C4-2B (cell line): Measurements from ENCODE around the gene LTO1.

Experiments used
- ZFX ChIP-seq: fragments of 450-650 bp; IDR thresholded peaks from 2 replicates; pipeline ENCODE4 v1.6.1; 2017
- TF ChIP-seq, protein P1 (sequence below): fragments of 450-650 bp; conservative IDR thresholded peaks from 2 replicates; pipeline ENCODE4 v1.5.1; 2017; ENCODE audit warnings: mild to moderate bottlenecking

DNA sequence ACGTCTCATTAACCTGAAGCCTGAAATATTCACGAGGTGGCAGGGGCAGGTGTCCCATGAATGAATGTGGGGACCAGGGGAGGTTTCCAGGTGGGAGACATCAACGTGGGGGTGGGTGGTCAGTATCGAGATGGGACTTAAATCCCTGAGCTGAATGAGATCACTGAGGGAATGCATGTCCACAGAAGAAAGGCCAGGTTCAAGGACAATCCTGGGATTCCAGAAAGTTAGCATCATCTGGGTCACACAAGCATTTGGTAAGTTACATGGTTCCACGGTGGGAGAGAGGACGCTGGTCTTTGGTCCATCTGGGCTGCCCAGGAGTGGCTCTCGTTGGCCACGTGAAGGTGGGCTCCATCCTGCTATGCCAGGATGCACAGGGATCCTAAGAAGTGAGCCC, 56.9 kb downstream of the LTO1 start:
- TF ChIP-seq, protein P1, sequence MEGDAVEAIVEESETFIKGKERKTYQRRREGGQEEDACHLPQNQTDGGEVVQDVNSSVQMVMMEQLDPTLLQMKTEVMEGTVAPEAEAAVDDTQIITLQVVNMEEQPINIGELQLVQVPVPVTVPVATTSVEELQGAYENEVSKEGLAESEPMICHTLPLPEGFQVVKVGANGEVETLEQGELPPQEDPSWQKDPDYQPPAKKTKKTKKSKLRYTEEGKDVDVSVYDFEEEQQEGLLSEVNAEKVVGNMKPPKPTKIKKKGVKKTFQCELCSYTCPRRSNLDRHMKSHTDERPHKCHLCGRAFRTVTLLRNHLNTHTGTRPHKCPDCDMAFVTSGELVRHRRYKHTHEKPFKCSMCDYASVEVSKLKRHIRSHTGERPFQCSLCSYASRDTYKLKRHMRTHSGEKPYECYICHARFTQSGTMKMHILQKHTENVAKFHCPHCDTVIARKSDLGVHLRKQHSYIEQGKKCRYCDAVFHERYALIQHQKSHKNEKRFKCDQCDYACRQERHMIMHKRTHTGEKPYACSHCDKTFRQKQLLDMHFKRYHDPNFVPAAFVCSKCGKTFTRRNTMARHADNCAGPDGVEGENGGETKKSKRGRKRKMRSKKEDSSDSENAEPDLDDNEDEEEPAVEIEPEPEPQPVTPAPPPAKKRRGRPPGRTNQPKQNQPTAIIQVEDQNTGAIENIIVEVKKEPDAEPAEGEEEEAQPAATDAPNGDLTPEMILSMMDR: no peak
- no peak for TF ChIP-seq ZFX
